GM18909 (cell line): ENCODE results near the gene TOMT.

ENCODE experiments used
- ATAC-seq: cut with Tn5 transposase; IDR thresholded peaks from one replicate; pipeline ENCODE4 v1.9.1; 2021; ENCODE audit warnings: mild to moderate bottlenecking; ENCODE audit not compliant: unreplicated experiment, poor library complexity

TOMT gene

GRCh38 chr11:72157131-72157530 lies 51.4 kb downstream of the TOMT start:
- no peak for ATAC-seq
